Measurements from ENCODE around the gene KANK4.

KANK4 gene

GRCh38 chr1:62207187-62207586 lies 112.0 kb downstream of the KANK4 start:
- no peak for DNase-seq (ENCODE audit: low read depth)

DNA sequence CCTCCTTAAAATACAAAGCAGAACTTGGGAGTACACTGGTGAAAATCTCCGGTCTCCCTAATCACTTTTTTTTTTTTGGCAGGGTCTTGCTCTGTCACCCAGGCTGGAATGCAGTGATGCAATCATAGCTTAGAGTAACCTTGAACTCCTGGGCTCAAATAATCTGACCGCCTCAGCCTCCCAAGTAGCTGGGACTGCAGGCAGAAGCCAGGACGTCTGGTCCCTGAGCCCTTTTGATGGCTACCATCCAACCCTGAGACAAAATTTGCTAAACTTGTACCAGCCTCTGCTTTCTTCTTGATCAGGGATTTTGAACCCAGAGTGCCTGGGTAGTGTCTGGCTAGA lies 120.5 kb downstream of the KANK4 start:
- DNase-seq (ENCODE audit: low read depth) = no peak

DNA sequence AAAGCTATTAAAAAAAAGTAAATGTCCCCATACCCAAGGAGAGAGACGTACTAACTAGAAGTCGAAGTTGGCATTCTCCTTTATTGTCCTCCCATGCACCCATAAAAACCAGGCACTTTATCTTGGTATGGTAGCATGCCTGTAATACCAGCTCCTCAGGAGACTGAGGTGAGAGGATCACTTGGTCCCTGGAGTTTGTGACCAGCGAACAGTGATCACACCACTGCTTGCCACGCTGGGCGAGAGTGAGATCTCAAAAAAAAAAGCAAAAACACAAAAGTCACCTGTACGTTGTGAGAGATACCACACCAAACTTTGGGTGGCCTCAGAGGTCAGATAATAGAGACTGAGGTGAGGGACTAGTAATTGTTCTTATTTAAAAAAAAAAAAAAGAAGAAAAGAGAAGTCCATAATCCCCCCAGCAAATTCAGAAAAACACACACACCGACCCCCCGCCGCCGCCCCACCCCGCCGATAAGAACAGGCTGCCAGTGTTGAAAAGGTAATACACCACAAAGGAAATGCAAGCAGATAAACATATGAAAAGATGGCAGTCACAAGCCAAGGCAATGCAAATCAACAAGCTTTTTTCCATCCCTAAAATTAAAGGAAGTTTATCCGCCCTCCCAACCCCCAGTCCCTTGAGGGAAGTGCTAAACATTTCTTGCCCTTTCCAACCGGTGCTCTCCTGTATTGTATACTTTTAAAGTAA lies 121.0 kb downstream of the KANK4 start:
- DNase-seq (ENCODE audit: low read depth) = no peak

DNA sequence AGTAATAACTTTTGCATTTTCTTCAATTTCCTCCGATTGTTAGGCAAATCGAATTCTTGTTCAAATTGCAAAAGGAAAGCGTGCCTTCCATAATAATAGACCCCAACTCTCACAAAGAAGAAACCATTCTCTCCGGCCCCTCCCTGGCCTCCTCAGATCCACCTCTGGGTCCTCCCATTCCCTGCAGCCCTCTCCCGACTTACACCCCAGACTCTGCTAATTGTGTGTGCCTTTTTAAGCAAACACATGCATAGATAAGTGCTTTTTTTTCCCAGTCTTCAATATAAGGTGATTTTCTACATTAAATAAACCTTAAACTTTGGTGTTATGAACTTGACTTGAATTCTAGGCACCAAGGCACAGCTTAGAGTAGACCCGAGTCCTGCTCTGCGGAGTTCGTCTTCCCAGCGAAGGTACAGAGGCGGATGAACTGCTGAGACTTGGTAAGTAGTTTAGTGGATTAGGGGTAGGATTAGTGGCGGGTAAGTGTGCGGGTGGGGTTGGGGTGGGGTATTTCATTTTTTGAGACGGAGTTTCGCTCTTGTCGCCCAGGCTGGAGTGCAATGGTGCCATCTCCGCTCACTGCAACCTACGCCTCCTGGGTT lies 123.0 kb downstream of the KANK4 start:
- no peak for DNase-seq (ENCODE audit: low read depth)

GRCh38 chr1:62194651-62195544 lies 124.3 kb downstream of the KANK4 start, which contains the start of gene L1TD1:
Gene L1TD1, plus strand, starts transcription at chr1:62194849. Its CDS starts 11,780 bp downstream, at chr1:62206629.
- no peak for DNase-seq (ENCODE audit: low read depth)

DNA sequence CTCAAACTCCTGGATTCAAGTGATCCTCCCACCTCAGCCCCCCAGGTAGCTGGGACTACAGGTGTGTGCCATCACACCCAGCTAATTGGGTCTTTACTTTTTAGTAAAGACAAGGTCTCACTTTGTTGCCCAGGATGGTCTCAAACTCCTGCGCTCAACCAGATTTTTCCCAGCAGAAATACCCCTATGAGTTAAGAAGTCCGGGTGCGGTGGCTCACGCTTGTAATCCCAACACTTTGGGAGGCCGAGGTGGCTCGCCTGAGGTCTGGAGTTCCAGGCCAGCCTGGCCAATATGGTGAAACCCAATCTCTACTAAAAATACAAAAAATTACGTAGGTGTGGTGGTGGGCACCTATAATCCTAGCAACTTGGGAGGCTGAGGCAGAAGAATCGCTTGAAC lies 131.1 kb downstream of the KANK4 start:
- no peak for DNase-seq (ENCODE audit: low read depth)

GRCh38 chr1:62187548-62187947 lies 131.7 kb downstream of the KANK4 start:
- DNase-seq (ENCODE audit: low read depth) = no peak
